HG03354 (cell line): Measurements from ENCODE around the gene PRLR.
"Not testable (repeated sequence)": the region's sequence is repeated elsewhere in the genome, so short reads cannot be mapped to it uniquely, and the experiment has no call there.

Experiments used
- ATAC-seq: cut with Tn5 transposase; IDR thresholded peaks from one replicate; pipeline ENCODE4 v1.9.1; 2021; ENCODE audit warnings: mild to moderate bottlenecking; ENCODE audit not compliant: unreplicated experiment, poor library complexity, severe bottlenecking

PRLR gene

GRCh38 chr5:35056686-35057085, 173.6 kb downstream of the PRLR start:
- ATAC-seq, result no peak

- no peak for ATAC-seq
Observed at GRCh38 chr5:35052838-35053237, 177.4 kb downstream of the PRLR start.

- no peak for ATAC-seq
Observed at GRCh38 chr5:35050541-35051126, 179.7 kb downstream of the PRLR start.

GRCh38 chr5:35048910-35049309, 181.4 kb downstream of the PRLR start:
- ATAC-seq, result no peak

- ATAC-seq, result no peak
Observed at GRCh38 chr5:35047785-35048404, 182.4 kb downstream of the PRLR start, which contains the start of gene AGXT2. Gene AGXT2 (minus strand): TSS chr5:35047949. CDS start chr5:35047892, 57 bp downstream.

GRCh38 chr5:35046774-35047173, 183.5 kb downstream of the PRLR start:
- ATAC-seq, result no peak

- no peak for ATAC-seq
Observed at GRCh38 chr5:35045280-35045679, 185.0 kb downstream of the PRLR start.

- no peak for ATAC-seq
Observed at GRCh38 chr5:35044649-35045048, 185.6 kb downstream of the PRLR start.

- ATAC-seq, result no peak
Observed at GRCh38 chr5:35042781-35043180, 187.5 kb downstream of the PRLR start.

- ATAC-seq, result no peak
Observed at GRCh38 chr5:35041261-35041660, 189.0 kb downstream of the PRLR start.

GRCh38 chr5:35038891-35039290, 191.4 kb downstream of the PRLR start:
- no peak for ATAC-seq

- ATAC-seq, result no peak
Observed at GRCh38 chr5:35036536-35036935, 193.8 kb downstream of the PRLR start.

- not testable (repeated sequence) for ATAC-seq
Observed at GRCh38 chr5:35035929-35036328, 194.4 kb downstream of the PRLR start.

- no peak for ATAC-seq
Observed at GRCh38 chr5:35035271-35035670, 195.0 kb downstream of the PRLR start.

GRCh38 chr5:35032356-35032755, 197.9 kb downstream of the PRLR start:
- ATAC-seq, result no peak

GRCh38 chr5:35031276-35031675, 199.0 kb downstream of the PRLR start:
- no peak for ATAC-seq

- no peak for ATAC-seq
Observed at GRCh38 chr5:35030426-35031100, 199.7 kb downstream of the PRLR start.

- ATAC-seq, result no peak
Observed at GRCh38 chr5:35029333-35029732, 201.0 kb downstream of the PRLR start.

GRCh38 chr5:35026941-35027340, 203.3 kb downstream of the PRLR start:
- ATAC-seq, result peak; percentile 60

GRCh38 chr5:35026280-35026840, 203.9 kb downstream of the PRLR start:
- ATAC-seq, result no peak
